ENCODE measurements around the gene RAB3D.
"Not testable (repeated sequence)": the region's sequence is repeated elsewhere in the genome, so short reads cannot be mapped to it uniquely, and the experiment has no call there.

Gene RAB3D

DNA sequence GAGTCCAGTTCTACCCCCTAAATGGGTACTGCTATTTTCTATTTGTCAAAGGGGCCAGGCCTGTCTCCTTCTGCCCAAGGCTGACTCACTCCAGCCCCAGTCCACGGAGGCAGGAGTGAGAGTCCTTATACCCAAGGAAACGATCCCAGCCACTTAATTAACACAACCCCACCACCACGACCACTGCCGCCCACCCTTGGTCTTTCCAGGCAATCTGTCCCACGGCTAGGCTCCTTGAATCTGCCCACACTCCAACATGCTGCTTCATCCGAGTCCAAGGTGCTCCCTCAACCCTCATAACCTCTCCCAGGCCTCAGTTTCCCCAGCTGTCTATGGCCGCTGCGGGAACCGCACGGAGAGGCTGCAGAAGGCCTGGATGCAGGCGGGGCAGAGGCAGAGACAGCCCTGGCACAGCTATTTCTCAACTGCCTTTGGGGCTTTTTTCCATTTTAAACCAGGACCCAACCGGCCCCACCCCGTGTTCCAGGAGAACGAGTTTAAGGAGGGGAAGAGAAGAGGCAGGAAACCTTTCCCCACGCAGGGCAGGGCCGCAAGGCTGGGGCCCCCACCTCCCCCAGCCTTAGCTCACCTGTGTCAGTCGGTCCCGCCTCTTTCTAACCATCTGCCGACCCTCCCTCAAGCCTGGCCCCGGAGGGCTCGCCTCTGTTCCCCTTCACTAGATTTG lies 746 bp downstream of the RAB3D start:
- DNase-seq (ENCODE audit: low read depth in 2 of 2, low spot score in 1 of 2), result no peak

GRCh38 chr19:11338121-11338520 lies 1.3 kb downstream of the RAB3D start:
- DNase-seq (ENCODE audit: low read depth in 2 of 2, low spot score in 1 of 2), result no peak

DNA sequence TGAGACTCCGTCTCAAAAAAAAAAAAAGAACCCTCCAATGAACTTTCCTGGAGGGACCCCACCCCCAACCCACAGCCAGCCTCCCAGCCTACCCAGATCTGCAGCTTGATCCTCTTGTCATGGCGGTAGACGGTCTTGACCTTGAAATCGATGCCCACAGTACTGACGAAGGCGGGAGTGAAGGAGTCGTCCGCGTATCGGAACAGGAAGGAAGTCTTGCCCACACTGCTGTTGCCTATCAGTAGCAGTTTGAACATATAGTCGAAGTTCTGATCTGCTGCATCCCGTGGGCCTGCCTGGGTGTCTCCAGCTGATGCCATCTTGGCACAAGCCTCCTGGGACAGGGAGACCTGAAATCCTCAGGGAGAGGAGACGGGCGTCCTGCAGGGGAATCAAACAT lies 2.4 kb downstream of the RAB3D start:
- DNase-seq (ENCODE audit: low read depth in 2 of 2, low spot score in 1 of 2), result no peak

GRCh38 chr19:11335449-11336146 lies 3.9 kb downstream of the RAB3D start:
- no peak for DNase-seq (ENCODE audit: low read depth in 2 of 2, low spot score in 1 of 2)

DNA sequence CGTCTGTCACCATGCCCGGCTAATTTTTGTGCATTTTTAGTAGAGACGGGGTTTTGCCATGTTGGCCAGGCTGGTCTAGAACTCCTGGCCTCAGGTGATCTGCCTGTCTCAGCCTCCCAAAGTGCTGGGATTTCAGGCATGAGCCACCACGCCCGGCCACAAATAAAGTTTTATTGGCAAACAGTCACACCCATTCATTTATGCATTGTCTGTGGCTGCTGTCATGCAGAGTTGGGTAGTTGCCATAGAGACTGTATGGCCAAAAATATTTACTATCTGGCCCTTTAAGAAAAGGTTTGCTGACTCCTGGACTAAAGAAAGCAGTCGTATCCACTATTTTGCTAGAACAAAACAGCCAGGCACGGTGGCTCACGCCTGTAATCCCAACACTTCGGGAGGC lies 5.6 kb downstream of the RAB3D start:
- not testable (repeated sequence) for DNase-seq (ENCODE audit: low read depth in 2 of 2, low spot score in 1 of 2)

GRCh38 chr19:11332822-11333221 lies 6.6 kb downstream of the RAB3D start:
- DNase-seq (ENCODE audit: low read depth in 2 of 2, low spot score in 1 of 2), result no peak

- DNase-seq (ENCODE audit: low read depth in 2 of 2, low spot score in 1 of 2), result no peak
Observed at GRCh38 chr19:11331502-11331901, 8.0 kb downstream of the RAB3D start.

DNA sequence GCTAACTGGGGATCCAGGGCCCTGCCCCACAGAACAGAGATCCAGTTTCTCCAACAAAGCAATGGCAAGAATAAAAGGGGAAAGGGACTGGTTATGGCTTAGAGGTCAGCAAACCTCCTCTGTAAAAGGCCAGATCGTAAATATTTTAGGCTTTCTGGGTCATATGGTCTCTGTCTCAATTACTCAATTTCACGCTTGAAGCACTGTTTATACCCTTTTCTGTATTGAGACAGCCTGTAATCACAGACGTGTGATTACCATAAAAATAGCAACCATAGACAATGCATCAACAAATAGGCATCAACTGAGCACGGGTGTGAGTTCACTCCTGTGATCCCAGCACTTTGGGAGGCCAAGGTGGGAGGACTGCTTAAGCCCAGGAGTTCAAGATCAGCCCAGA lies 9.3 kb downstream of the RAB3D start:
- no peak for DNase-seq (ENCODE audit: low read depth in 2 of 2, low spot score in 1 of 2)

DNA sequence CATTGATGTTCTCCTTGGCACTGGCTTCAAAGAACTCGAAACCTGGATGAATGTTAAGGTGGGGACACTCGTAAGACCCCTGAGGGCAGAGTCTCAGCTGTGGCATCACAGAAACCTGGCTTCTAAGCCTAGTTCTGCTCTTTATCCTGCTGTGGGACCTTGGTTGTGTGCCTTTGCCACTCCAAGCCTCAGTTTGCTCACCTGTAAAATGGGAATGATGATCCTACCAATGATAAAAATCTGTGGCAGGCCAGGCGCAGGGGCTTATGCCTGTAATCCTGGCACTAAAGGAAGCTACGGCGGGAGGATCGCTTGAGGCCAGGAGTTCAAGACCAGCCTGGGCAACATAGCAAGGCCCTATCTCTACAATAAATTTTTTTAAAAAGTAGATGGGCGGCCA lies 13.9 kb downstream of the RAB3D start:
- DNase-seq (ENCODE audit: low read depth in 2 of 2, low spot score in 1 of 2), result no peak

DNA sequence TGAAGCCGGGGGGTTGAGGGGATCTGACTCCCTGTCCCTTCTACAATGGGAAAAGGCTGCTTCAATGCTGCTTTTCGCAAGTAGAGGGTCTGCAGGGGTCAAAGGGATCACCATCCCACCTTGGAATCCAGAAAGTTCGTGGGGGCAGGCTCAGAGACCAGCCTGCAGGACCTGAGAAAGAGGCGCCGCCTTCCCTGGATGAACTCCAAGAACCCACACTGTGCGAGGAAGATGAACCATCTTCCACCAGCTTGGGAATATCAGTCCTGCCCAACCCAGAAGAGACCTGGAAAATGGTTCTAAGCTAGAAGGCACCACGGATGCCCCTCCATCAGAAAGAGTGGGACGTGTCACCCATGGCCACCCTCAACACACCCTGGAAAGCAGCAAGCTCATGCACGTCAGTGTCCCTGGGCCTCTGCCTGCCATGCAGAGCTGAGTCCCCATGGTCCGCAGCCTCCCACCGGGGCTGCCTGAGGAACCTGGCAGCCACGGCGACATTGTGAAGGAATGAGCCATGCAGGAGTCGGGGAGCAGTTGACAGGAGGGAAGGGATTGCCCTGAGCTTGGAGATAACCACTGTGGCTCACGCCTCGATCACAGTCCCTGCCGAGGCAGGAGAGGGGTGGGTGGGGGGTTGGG lies 14.6 kb downstream of the RAB3D start:
- DNase-seq (ENCODE audit: low read depth in 2 of 2, low spot score in 1 of 2), result no peak

DNA sequence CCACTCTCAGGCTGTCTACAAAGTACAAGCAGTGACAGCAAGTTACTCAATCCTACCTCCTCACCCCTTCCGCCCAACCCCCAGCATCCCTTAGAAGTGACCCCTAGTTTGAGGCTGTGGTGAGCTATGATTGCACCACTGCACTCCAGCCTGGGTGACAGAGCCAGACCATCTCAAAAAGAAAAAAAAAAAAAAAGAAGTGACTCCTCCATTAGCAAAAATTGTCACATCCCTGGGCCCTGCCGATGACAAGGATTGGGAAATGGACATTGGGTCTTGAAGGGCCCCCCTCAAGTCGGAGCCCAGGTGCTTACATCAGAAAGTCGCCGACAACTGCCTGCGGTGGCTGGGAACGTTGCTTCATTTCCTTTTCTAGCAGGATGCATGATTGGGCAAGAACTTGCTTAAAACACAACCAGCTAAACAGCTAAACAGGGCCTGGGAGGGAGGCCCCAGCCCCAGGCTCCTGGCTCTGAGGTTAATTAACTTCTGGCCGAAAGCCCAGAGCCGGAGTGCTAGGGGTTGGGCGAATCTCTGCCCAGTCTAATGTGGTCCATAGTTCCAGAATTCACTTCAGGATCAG lies 15.3 kb downstream of the RAB3D start:
- DNase-seq (ENCODE audit: low read depth in 2 of 2, low spot score in 1 of 2), result no peak

GRCh38 chr19:11323601-11324078 lies 15.8 kb downstream of the RAB3D start:
- no peak for DNase-seq (ENCODE audit: low read depth in 2 of 2, low spot score in 1 of 2)

GRCh38 chr19:11322269-11323024 lies 17.0 kb downstream of the RAB3D start:
- no peak for DNase-seq (ENCODE audit: low read depth in 2 of 2, low spot score in 1 of 2)

- DNase-seq (ENCODE audit: low read depth in 2 of 2, low spot score in 1 of 2), result no peak
Observed at GRCh38 chr19:11321191-11322126, 18.0 kb downstream of the RAB3D start.

- not testable (repeated sequence) for DNase-seq (ENCODE audit: low read depth in 2 of 2, low spot score in 1 of 2)
Observed at GRCh38 chr19:11320278-11320995, 19.0 kb downstream of the RAB3D start.

DNA sequence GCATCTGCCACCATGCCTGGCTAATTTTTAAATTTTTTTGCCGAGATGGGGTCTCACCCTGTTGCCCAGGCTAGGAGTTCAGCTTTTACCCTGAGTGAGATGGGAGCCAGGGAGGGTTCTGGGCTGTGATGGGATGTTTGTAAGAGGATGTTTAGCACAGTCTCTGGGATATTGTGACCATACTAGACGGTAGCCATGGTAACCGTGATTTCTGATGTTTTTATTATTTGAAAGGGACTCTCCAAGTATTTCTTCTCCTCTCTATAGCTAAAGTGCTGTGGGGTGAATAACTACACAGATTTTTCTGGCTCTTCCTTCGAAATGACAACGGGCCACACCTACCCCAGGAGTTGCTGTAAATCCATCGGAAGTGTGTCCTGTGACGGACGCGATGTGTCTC lies 33.1 kb downstream of the RAB3D start:
- DNase-seq (ENCODE audit: low read depth in 2 of 2, low spot score in 1 of 2), result no peak

DNA sequence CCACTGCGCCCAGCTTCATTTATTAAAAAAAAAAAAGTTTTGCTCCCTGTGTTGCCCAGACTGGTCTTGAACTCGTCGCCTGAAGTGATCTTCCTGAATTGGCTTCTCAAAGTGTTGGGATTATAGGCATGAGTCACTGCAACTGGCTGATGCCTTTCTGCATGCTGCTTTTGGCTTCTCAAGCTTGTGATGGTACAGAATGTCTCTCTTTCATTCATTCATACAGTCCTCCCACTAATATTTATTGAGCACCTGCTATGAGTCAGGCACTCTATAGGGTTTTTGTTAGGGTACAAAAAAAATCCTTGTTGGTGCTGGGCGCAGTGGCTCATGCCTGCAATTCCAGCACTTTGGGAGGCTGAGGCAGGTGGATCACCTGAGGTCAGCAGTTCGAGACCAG lies 34.5 kb downstream of the RAB3D start:
- no peak for DNase-seq (ENCODE audit: low read depth in 2 of 2, low spot score in 1 of 2)

GRCh38 chr19:11300811-11301120 lies 38.7 kb downstream of the RAB3D start:
- DNase-seq (ENCODE audit: low read depth in 2 of 2, low spot score in 1 of 2), result no peak

GRCh38 chr19:11299946-11300810 lies 39.3 kb downstream of the RAB3D start:
- no peak for DNase-seq (ENCODE audit: low read depth in 2 of 2, low spot score in 1 of 2)
